Measurements from ENCODE around the gene BRINP1.

BRINP1 gene

DNA sequence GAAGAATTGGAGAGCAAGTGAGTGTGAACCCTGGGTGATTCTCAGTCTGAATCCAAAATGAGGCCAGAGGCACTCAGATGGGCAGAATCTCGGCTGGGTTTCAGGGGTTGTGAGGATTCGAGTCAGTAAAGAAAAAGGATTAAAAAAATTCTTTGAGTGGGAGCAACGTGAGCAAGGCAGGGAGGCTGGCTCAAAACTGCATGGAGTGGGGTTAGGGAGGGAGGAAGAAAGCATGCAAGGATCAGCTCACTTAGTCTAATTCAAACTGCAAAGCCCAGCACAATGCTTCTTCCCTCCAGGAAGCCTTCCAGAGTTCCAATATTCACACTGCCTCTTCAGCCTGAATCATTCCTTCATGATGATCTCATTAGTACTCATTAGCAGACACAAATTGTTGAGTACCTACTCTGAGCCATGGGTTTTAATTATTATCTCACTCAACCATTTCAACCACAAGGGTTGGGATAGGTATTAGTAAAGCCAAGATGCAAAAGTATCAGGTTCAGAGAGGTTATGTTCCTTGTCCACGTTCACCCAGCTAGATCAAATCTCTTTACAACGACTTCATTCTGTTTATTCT, 95.8 kb downstream of the BRINP1 start:
- peaks cover 12% of the 10 kb centered on the region for H3K4me1 ChIP-seq (ENCODE audit: control insufficient read depth, insufficient read depth, low read length)
- H3K9ac ChIP-seq (ENCODE audit: low read length): no peak overlapping the region
- no peaks in the 10 kb centered on the region for H3K27me3 ChIP-seq (replicated peaks; ENCODE audit: control insufficient read depth, insufficient read depth, low read length)
- no peaks in the 10 kb centered on the region for H3K36me3 ChIP-seq (ENCODE audit: control insufficient read depth, insufficient read depth, low read length, severe bottlenecking)
- no peak overlapping the region for H3K4me3 ChIP-seq (ENCODE audit: low read length)
- H3K9me3 ChIP-seq (ENCODE audit: control insufficient read depth, low read length): no peaks in the 10 kb centered on the region
- DNase-seq (ENCODE audit: low read depth): no peak

DNA sequence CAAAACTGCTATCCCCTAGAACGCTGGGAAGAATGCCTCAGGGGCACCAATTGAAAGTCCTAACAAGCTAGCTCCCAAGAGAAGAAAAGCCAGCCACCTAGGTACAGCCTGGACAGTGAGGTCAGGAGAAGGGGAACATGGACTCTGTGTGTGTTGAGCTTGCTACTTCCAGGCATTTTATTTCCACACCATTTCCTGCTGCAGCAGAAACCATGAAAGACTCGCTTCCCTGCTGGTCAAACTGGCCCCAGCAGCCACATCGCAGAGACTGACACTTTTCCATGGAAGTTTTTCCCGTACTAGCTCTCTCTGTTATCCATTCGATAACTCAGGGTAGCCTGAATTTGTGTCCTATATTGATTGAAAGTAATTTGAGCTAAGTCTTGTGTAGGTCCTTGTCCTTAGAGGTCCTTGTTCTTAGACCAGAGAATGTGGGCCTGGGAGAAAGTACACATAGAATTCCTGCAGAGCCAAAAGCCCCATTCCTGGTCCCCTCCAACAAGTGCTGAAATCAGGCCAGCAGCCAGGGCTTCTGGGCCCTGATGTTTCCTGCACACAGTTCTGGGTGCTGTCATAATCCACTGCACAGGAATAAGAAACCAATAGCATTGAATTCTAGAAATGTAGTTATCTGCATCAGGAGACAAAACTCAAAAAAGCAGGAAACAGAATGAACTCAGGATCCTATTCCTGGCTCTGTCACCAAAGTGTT, 96.6 kb downstream of the BRINP1 start:
- no peak for DNase-seq (ENCODE audit: low read depth)
- H3K4me3 ChIP-seq (ENCODE audit: low read length): no peak overlapping the region
- H3K27me3 ChIP-seq (replicated peaks; ENCODE audit: control insufficient read depth, insufficient read depth, low read length): no peaks in the 10 kb centered on the region
- H3K9me3 ChIP-seq (ENCODE audit: control insufficient read depth, low read length): no peaks in the 10 kb centered on the region
- no peaks in the 10 kb centered on the region for H3K36me3 ChIP-seq (ENCODE audit: control insufficient read depth, insufficient read depth, low read length, severe bottlenecking)
- H3K9ac ChIP-seq (ENCODE audit: low read length): no peak overlapping the region
- H3K4me1 ChIP-seq (ENCODE audit: control insufficient read depth, insufficient read depth, low read length): peaks cover 12% of the 10 kb centered on the region

- no peak overlapping the region for H3K9ac ChIP-seq (ENCODE audit: low read length)
- H3K9me3 ChIP-seq (ENCODE audit: control insufficient read depth, low read length): no peaks in the 10 kb centered on the region
- no peaks in the 10 kb centered on the region for H3K36me3 ChIP-seq (ENCODE audit: control insufficient read depth, insufficient read depth, low read length, severe bottlenecking)
- no peak for DNase-seq (ENCODE audit: low read depth)
- no peaks in the 10 kb centered on the region for H3K27me3 ChIP-seq (replicated peaks; ENCODE audit: control insufficient read depth, insufficient read depth, low read length)
- H3K4me3 ChIP-seq (ENCODE audit: low read length): no peak overlapping the region
- peaks cover 9% of the 10 kb centered on the region for H3K4me1 ChIP-seq (ENCODE audit: control insufficient read depth, insufficient read depth, low read length)
Measured at GRCh38 chr9:119268985-119269384, 100.2 kb downstream of the BRINP1 start.

GRCh38 chr9:119264165-119264564, 105.1 kb downstream of the BRINP1 start:
- no peak overlapping the region for H3K9ac ChIP-seq (ENCODE audit: low read length)
- DNase-seq (ENCODE audit: low read depth): no peak
- no peaks in the 10 kb centered on the region for H3K27me3 ChIP-seq (replicated peaks; ENCODE audit: control insufficient read depth, insufficient read depth, low read length)
- H3K36me3 ChIP-seq (ENCODE audit: control insufficient read depth, insufficient read depth, low read length, severe bottlenecking): no peaks in the 10 kb centered on the region
- peaks cover 4% of the 10 kb centered on the region for H3K4me1 ChIP-seq (ENCODE audit: control insufficient read depth, insufficient read depth, low read length)
- no peaks in the 10 kb centered on the region for H3K9me3 ChIP-seq (ENCODE audit: control insufficient read depth, low read length)
- H3K4me3 ChIP-seq (ENCODE audit: low read length): no peak overlapping the region

GRCh38 chr9:119257592-119257991, 111.6 kb downstream of the BRINP1 start:
- Histone ChIP-seq H3K36me3 (ENCODE audit: control insufficient read depth, insufficient read depth, low read length, severe bottlenecking) (no peaks in the 10 kb centered on the region), H3K9ac (ENCODE audit: low read length) (no peak overlapping the region), H3K27me3 (replicated peaks; ENCODE audit: control insufficient read depth, insufficient read depth, low read length) (no peaks in the 10 kb centered on the region), H3K9me3 (ENCODE audit: control insufficient read depth, low read length) (no peaks in the 10 kb centered on the region), H3K4me3 (ENCODE audit: low read length) (no peak overlapping the region), H3K4me1 (ENCODE audit: control insufficient read depth, insufficient read depth, low read length) (peaks cover 4% of the 10 kb centered on the region)
- DNase-seq (ENCODE audit: low read depth): no peak

DNA sequence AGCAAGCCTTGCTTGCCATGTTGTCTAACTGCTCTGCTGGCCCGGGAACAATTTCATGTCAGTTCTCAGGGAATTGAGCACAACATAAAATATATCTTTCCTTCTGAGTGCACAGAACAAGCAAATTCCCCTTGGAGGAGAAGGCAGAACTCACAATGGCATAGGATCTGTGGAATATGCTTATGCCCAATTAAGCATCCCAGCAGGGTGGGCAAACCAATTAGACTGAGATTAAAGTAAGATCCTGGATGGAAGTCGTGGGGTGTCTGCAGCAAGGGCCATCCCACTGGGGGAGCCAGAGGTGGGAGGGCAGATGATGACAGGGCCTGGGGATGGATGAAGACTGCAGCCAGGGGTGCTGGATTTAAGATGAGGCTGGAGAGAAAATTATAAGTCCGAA, 114.1 kb downstream of the BRINP1 start:
- H3K4me1 ChIP-seq (ENCODE audit: control insufficient read depth, insufficient read depth, low read length): peaks cover 4% of the 10 kb centered on the region
- H3K27me3 ChIP-seq (replicated peaks; ENCODE audit: control insufficient read depth, insufficient read depth, low read length): no peaks in the 10 kb centered on the region
- H3K36me3 ChIP-seq (ENCODE audit: control insufficient read depth, insufficient read depth, low read length, severe bottlenecking): no peaks in the 10 kb centered on the region
- H3K9ac ChIP-seq (ENCODE audit: low read length): no peak overlapping the region
- H3K4me3 ChIP-seq (ENCODE audit: low read length): no peak overlapping the region
- no peaks in the 10 kb centered on the region for H3K9me3 ChIP-seq (ENCODE audit: control insufficient read depth, low read length)
- DNase-seq (ENCODE audit: low read depth): no peak

DNA sequence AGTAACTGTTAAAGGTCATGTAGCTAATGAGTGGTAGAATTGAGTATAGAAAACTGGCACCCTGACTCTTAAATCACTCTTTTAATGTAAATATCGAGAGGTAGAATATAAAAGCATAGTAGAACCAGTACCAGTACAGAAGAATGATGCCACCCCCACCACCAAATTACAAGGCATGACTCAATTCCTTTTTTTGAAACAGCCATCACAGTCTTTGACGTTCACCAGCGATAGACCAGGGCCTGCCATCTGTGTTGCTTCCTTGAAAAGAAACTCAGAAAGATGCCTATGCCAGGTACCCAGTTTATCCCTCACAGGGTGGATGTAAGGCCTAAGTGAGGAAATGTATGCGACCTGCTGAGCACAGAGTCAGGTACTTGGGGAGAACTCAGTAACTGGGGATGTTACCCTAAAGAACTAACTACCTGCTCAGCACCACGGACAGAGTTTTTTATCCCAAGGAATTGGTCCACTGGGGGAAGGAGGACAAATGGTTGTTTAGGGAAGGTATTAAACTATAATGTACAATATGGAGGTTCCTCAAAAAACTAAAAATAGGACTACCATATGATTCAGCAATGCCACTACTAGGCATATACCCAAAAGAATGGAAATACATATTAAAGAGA, 116.5 kb downstream of the BRINP1 start:
- Histone ChIP-seq H3K9me3 (ENCODE audit: control insufficient read depth, low read length) (no peaks in the 10 kb centered on the region), H3K27me3 (replicated peaks; ENCODE audit: control insufficient read depth, insufficient read depth, low read length) (no peaks in the 10 kb centered on the region), H3K4me3 (ENCODE audit: low read length) (no peak overlapping the region), H3K9ac (ENCODE audit: low read length) (no peak overlapping the region), H3K36me3 (ENCODE audit: control insufficient read depth, insufficient read depth, low read length, severe bottlenecking) (no peaks in the 10 kb centered on the region), H3K4me1 (ENCODE audit: control insufficient read depth, insufficient read depth, low read length) (no peaks in the 10 kb centered on the region)
- no peak for DNase-seq (ENCODE audit: low read depth)

GRCh38 chr9:119251936-119252335, 117.3 kb downstream of the BRINP1 start:
- no peak for DNase-seq (ENCODE audit: low read depth)
- Histone ChIP-seq H3K4me3 (ENCODE audit: low read length) (no peak overlapping the region), H3K9ac (ENCODE audit: low read length) (no peak overlapping the region), H3K4me1 (ENCODE audit: control insufficient read depth, insufficient read depth, low read length) (no peaks in the 10 kb centered on the region), H3K36me3 (ENCODE audit: control insufficient read depth, insufficient read depth, low read length, severe bottlenecking) (no peaks in the 10 kb centered on the region), H3K27me3 (replicated peaks; ENCODE audit: control insufficient read depth, insufficient read depth, low read length) (no peaks in the 10 kb centered on the region), H3K9me3 (ENCODE audit: control insufficient read depth, low read length) (no peaks in the 10 kb centered on the region)

GRCh38 chr9:119250730-119251129, 118.5 kb downstream of the BRINP1 start:
- Histone ChIP-seq H3K4me3 (ENCODE audit: low read length) (no peak overlapping the region), H3K27me3 (replicated peaks; ENCODE audit: control insufficient read depth, insufficient read depth, low read length) (no peaks in the 10 kb centered on the region), H3K9me3 (ENCODE audit: control insufficient read depth, low read length) (no peaks in the 10 kb centered on the region), H3K4me1 (ENCODE audit: control insufficient read depth, insufficient read depth, low read length) (no peaks in the 10 kb centered on the region), H3K9ac (ENCODE audit: low read length) (no peak overlapping the region), H3K36me3 (ENCODE audit: control insufficient read depth, insufficient read depth, low read length, severe bottlenecking) (no peaks in the 10 kb centered on the region)
- no peak for DNase-seq (ENCODE audit: low read depth)

DNA sequence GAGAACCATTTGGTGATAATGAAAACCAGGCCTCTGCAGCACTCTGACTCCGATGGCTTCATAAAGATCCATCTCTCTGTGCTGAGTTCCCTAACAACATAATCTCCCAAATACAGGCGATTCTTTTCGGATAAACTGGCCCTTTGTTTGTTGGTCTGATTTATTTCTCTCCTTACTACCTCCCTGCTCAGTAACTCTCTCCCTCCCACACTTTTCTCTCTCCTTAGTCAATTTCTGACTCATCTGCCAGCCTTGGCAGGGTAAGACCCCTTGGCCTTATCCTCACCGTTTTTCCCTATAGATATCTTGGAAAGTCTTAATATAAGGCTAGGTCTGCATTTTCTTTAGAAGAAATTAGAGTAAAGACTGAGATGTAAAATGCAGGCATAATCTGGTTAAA, 128.7 kb downstream of the BRINP1 start:
- H3K9me3 ChIP-seq (ENCODE audit: control insufficient read depth, low read length): no peaks in the 10 kb centered on the region
- no peak overlapping the region for H3K4me3 ChIP-seq (ENCODE audit: low read length)
- DNase-seq (ENCODE audit: low read depth): no peak
- H3K4me1 ChIP-seq (ENCODE audit: control insufficient read depth, insufficient read depth, low read length): no peaks in the 10 kb centered on the region
- no peaks in the 10 kb centered on the region for H3K27me3 ChIP-seq (replicated peaks; ENCODE audit: control insufficient read depth, insufficient read depth, low read length)
- peaks cover 2% of the 10 kb centered on the region for H3K36me3 ChIP-seq (ENCODE audit: control insufficient read depth, insufficient read depth, low read length, severe bottlenecking)
- no peak overlapping the region for H3K9ac ChIP-seq (ENCODE audit: low read length)

GRCh38 chr9:119234636-119235035, 134.6 kb downstream of the BRINP1 start:
- Histone ChIP-seq H3K4me3 (ENCODE audit: low read length) (no peak overlapping the region), H3K4me1 (ENCODE audit: control insufficient read depth, insufficient read depth, low read length) (no peaks in the 10 kb centered on the region), H3K36me3 (ENCODE audit: control insufficient read depth, insufficient read depth, low read length, severe bottlenecking) (peaks cover 2% of the 10 kb centered on the region), H3K9me3 (ENCODE audit: control insufficient read depth, low read length) (no peaks in the 10 kb centered on the region), H3K27me3 (replicated peaks; ENCODE audit: control insufficient read depth, insufficient read depth, low read length) (no peaks in the 10 kb centered on the region), H3K9ac (ENCODE audit: low read length) (no peak overlapping the region)
- DNase-seq (ENCODE audit: low read depth): no peak

Measured in adipocyte (in vitro differentiated cells).